ENCODE measurements around the gene SRPX.

GRCh38 chrX:38165023-38165422 lies 55.6 kb downstream of the SRPX start:
- TF ChIP-seq CTCF (IDR thresholded peaks at IDR 0.05) (no peak), POLR2A (IDR thresholded peaks at IDR 0.05) (no peak)

All from Peyer's patch (tissue), 4 donors.